ENCODE data around the gene SLCO3A1. TPM values are rescaled to one million over a fixed set of nuclear protein-coding genes. Genes with fewer than 3 reads are reported as not detected.

The SLCO3A1 gene
- total and polyA plus RNA-seq, 12 donors, result 33.9 to 57.2 (median 46.4) TPM

GRCh38 chr15:91887321-91887720, 33.8 kb downstream of the SLCO3A1 start:
- H3K27ac ChIP-seq, result peak overlapping the region in 6 of 10 donors; percentile 7 to 72 (median 44)
- intact Hi-C loops (cut with DNase I), result loop anchor here in 3 of 10 donors (5.0 to 10.0 kb wide), 3 partner anchors 35 to 187 kb away; no protein-coding TSS in a partner anchor

GRCh38 chr15:91887921-91888373, 34.4 kb downstream of the SLCO3A1 start:
- Histone ChIP-seq H3K36me3 (no peaks in the 10 kb centered on the region), H3K27ac (peak overlapping the region in 5 of 10 donors; percentile 6 to 72 (median 62)), H3K9me3 (peaks cover 0 to 1% (median 0%) of the 10 kb centered on the region in 11 donors), H3K27me3 (no peaks in the 10 kb centered on the region), H3K4me3 (no peak overlapping the region), H3K4me1 (peaks cover 3 to 89% (median 74%) of the 10 kb centered on the region in 9 donors)
- no peak for TF ChIP-seq CTCF (IDR thresholded peaks at IDR 0.05)
- intact Hi-C loops (cut with DNase I), result loop anchor here in 3 of 10 donors (5.0 to 10.0 kb wide), 3 partner anchors 34 to 187 kb away; no protein-coding TSS in a partner anchor
- WGBS, 2 donors, result 46 to 53% methylated on average over 5 of the region's 5 CpGs
- ATAC-seq, result peak in 1 of 8 donors; percentile 16
- no peak for DNase-seq

More at GRCh38 chr15:91887321-91887720, 33.8 kb downstream of the SLCO3A1 start:
- Histone ChIP-seq H3K27me3 (no peaks in the 10 kb centered on the region), H3K4me3 (no peak overlapping the region), H3K4me1 (peaks cover 3 to 90% (median 68%) of the 10 kb centered on the region in 9 donors), H3K36me3 (no peaks in the 10 kb centered on the region), H3K9me3 (no peaks in the 10 kb centered on the region)
- WGBS, 2 donors, result 42 to 55% methylated on average over 6 of the region's 6 CpGs
- ATAC-seq (peak; percentile 44 to 75 (median 66)), DNase-seq (peak; percentile 41 to 44)
- TF ChIP-seq CTCF (IDR thresholded peaks at IDR 0.05), result no peak

GRCh38 chr15:91889111-91889815, 35.8 kb downstream of the SLCO3A1 start:
- peaks cover 0 to 9% (median 0%) of the 10 kb centered on the region in 11 donors for H3K9me3 ChIP-seq
- ATAC-seq, result no peak
- no peak for DNase-seq
- TF ChIP-seq CTCF (IDR thresholded peaks at IDR 0.05), result no peak
- 91 to 92% methylated on average over 2 of the region's 2 CpGs for WGBS, 2 donors
- peaks cover 3 to 82% (median 71%) of the 10 kb centered on the region in 9 donors for H3K4me1 ChIP-seq
- intact Hi-C loops (cut with DNase I), result loop anchor here in 3 of 10 donors (5.0 to 10.0 kb wide), 3 partner anchors 33 to 186 kb away; no protein-coding TSS in a partner anchor
- no peak overlapping the region for H3K27ac ChIP-seq
- no peaks in the 10 kb centered on the region for H3K27me3 ChIP-seq
- no peaks in the 10 kb centered on the region for H3K36me3 ChIP-seq
- H3K4me3 ChIP-seq, result no peak overlapping the region

- no peak for TF ChIP-seq CTCF (IDR thresholded peaks at IDR 0.05)
- Histone ChIP-seq H3K9me3 (peaks cover 0 to 9% (median 0%) of the 10 kb centered on the region in 11 donors), H3K27me3 (no peaks in the 10 kb centered on the region), H3K4me1 (peaks cover 3 to 91% (median 80%) of the 10 kb centered on the region in 9 donors), H3K27ac (peak overlapping the region in 1 of 10 donors; percentile 6), H3K36me3 (no peaks in the 10 kb centered on the region), H3K4me3 (no peak overlapping the region)
- DNase-seq (no peak), ATAC-seq (no peak)
- intact Hi-C loops (cut with DNase I), result no loop called here
- WGBS, 2 donors, result 82 to 91% methylated on average over 2 of the region's 2 CpGs
These were observed 37.1 kb downstream of the SLCO3A1 start for GRCh38 chr15:91890614-91891013.

Measured in heart right ventricle (tissue), 16 donors.